Activated T-helper 1 cell treated with anti-CD3 and anti-CD28 coated beads, Interleukin-12 subunit alpha, Interleukin-12 subunit beta, Interleukin-2, Interleukin-4 antibody, amounts not matched to agents 30 ng/mL and 10 ng/mL and 1 ng/mL, durations not matched to agents 14 hours and 24 hours and 36 hours (primary cell): ENCODE results near the gene MYBL2. TPM values are rescaled to one million over a fixed set of nuclear protein-coding genes. Genes with fewer than 3 reads are reported as not detected.

ENCODE experiments used
- DNase-seq: peaks from one replicate; pipeline ENCODE4 v3.0.0; 2021; ENCODE audit warnings: low spot score
- H3K27ac Mint-ChIP-seq: one replicate; pipeline ENCODE4 v1.8.0; 2021; ENCODE audit warnings: mild to moderate bottlenecking, mixed read lengths
- H3K27me3 Mint-ChIP-seq: one replicate; pipeline ENCODE4 v1.8.0; 2022; ENCODE audit warnings: mild to moderate bottlenecking, moderate library complexity, mixed read lengths; ENCODE audit not compliant: insufficient read depth
- H3K36me3 Mint-ChIP-seq: one replicate; pipeline ENCODE4 v1.8.0; 2021; ENCODE audit warnings: low read depth, mixed read lengths
- H3K4me1 Mint-ChIP-seq: one replicate; pipeline ENCODE4 v1.8.0; 2021; ENCODE audit warnings: low read depth, mixed read lengths
- H3K4me3 Mint-ChIP-seq: one replicate; pipeline ENCODE4 v1.8.0; 2021; ENCODE audit warnings: mild to moderate bottlenecking, moderate library complexity, mixed read lengths
- H3K9me3 Mint-ChIP-seq: one replicate; pipeline ENCODE4 v1.8.0; 2021; ENCODE audit warnings: mixed read lengths
- intact Hi-C: fragments of 100-400 bp; cut with micrococcal nuclease; formaldehyde crosslinking; loops from one replicate; pipeline ENCODE4 v1.15.1; 2024
- total RNA-seq: library from RNA; stranded (reverse); gene quantifications from 2 replicates; pipeline ENCODE4 v1.2.3, GENCODE V29; 2022

Gene MYBL2
- total RNA-seq, 1 donor from 2014 or later, result 95.5 TPM

DNA sequence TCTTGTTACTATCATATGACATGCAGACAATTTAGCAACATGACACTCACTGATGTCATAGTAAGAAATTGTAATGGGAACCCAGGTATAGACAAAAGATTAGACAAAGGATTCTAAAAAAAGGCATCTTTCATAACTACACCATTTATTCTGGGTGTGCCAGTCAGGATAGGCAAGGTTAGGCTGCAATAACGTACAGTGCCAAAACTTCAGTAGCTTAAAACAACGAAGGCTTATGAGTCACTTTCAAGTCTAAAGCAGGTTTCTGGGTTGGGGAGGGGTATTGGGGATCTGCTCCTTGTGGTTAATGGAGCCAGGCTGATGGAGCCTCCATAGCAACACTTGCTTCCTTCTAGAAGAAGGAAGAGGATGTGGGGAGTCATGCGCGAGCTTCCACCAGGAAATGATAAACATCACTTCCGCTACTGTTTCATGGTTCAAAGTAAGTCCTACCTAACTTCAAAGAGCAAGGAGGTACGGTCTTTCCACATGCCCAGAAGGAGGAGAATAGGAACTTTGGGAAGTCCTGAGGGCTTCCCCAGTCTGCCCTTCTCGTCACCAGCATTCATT, 61.9 kb downstream of the MYBL2 start:
- Mint-ChIP-seq H3K9me3 (peaks cover 12% of the 10 kb centered on the region), H3K27ac (peak overlapping the region; percentile 24), H3K4me1 (peaks cover 28% of the 10 kb centered on the region), H3K4me3 (no peak overlapping the region), H3K36me3 (peaks cover 1% of the 10 kb centered on the region), H3K27me3 (no peaks in the 10 kb centered on the region)
- intact Hi-C loops, result no loop called here
- no peak for DNase-seq

DNA sequence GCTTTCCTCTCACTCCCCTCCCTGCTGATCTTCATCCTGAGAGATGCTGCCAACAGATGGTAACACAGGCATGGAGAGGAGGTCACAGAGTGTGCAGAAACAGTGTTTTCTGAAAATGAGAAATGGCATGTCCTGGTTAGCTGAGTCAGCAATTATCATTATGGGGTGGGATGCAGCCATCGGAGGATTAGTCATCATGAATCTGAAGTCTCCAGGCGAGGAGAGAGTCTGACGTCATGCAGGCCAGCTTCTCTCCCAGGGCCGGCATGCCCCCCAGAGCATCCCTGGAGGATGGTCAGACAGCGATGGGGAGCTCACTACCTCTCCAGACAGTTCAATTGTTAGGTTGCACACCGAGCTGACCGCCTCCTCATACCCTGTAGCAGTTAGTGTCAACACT, 64.6 kb downstream of the MYBL2 start:
- Mint-ChIP-seq H3K27me3 (no peaks in the 10 kb centered on the region), H3K36me3 (peaks cover 3% of the 10 kb centered on the region), H3K4me3 (no peak overlapping the region), H3K27ac (no peak overlapping the region), H3K4me1 (peaks cover 37% of the 10 kb centered on the region), H3K9me3 (peaks cover 12% of the 10 kb centered on the region)
- DNase-seq, result no peak
- intact Hi-C loops, result no loop called here

- Mint-ChIP-seq H3K27me3 (no peaks in the 10 kb centered on the region), H3K36me3 (peaks cover 3% of the 10 kb centered on the region), H3K4me3 (no peak overlapping the region), H3K27ac (no peak overlapping the region), H3K9me3 (peaks cover 12% of the 10 kb centered on the region), H3K4me1 (peaks cover 42% of the 10 kb centered on the region)
- DNase-seq, result no peak
- intact Hi-C loops, result no loop called here
Observed at GRCh38 chr20:43731927-43732326, 65.0 kb downstream of the MYBL2 start.

GRCh38 chr20:43736588-43737158, 69.8 kb downstream of the MYBL2 start:
- no peaks in the 10 kb centered on the region for H3K27me3 Mint-ChIP-seq
- H3K9me3 Mint-ChIP-seq, result no peaks in the 10 kb centered on the region
- peaks cover 1% of the 10 kb centered on the region for H3K36me3 Mint-ChIP-seq
- intact Hi-C loops, result loop anchor here (1.0 kb wide), 2 partner anchors 14 to 15 kb away; no protein-coding TSS in a partner anchor
- H3K4me1 Mint-ChIP-seq, result peaks cover 44% of the 10 kb centered on the region
- no peak overlapping the region for H3K4me3 Mint-ChIP-seq
- DNase-seq, result peak; percentile 53
- peak overlapping the region; percentile 73 for H3K27ac Mint-ChIP-seq

- no peaks in the 10 kb centered on the region for H3K9me3 Mint-ChIP-seq
- intact Hi-C loops, result no loop called here
Observed at GRCh38 chr20:43737925-43738324, 71.0 kb downstream of the MYBL2 start.

DNA sequence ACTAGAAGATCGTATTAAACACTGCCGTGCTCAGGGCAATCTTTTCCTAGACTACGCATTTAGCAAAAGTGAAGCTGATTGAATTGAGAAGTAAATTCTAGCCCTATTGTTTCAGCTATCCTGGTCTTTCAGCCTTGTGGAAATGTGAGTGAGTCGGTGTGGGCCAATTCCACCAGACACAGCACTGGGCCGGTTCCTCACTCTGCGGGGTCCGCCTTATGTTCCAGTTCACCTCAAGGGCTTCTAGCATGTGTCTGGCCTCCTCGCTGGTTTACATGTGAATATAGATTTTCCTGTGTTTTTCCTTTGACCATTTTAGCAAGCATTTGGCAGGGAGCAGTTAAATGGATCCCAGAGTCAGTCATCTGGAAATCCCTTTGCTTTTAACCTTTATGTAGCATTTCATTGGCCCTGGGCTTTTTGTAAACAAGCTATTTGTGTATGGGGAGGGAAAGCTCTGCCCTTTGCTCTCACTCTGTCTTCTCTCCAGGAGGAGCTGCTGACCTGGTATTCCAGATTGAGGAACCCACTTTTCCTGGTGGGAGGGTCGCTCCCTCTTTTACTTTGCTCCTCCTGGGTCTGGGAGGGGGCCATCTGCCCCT, 72.3 kb downstream of the MYBL2 start:
- Mint-ChIP-seq H3K4me3 (no peak overlapping the region), H3K27me3 (no peaks in the 10 kb centered on the region), H3K27ac (no peak overlapping the region), H3K9me3 (no peaks in the 10 kb centered on the region), H3K4me1 (peaks cover 39% of the 10 kb centered on the region), H3K36me3 (peaks cover 1% of the 10 kb centered on the region)
- intact Hi-C loops, result no loop called here
- no peak for DNase-seq

More at GRCh38 chr20:43737925-43738324, 71.0 kb downstream of the MYBL2 start:
- no peak overlapping the region for H3K27ac Mint-ChIP-seq
- H3K4me3 Mint-ChIP-seq, result no peak overlapping the region
- peaks cover 50% of the 10 kb centered on the region for H3K4me1 Mint-ChIP-seq
- no peak for DNase-seq
- H3K36me3 Mint-ChIP-seq, result peaks cover 1% of the 10 kb centered on the region
- H3K27me3 Mint-ChIP-seq, result no peaks in the 10 kb centered on the region

- intact Hi-C loops, result no loop called here
- H3K27me3 Mint-ChIP-seq, result no peaks in the 10 kb centered on the region
- no peak overlapping the region for H3K4me3 Mint-ChIP-seq
- H3K27ac Mint-ChIP-seq, result no peak overlapping the region
- H3K36me3 Mint-ChIP-seq, result no peaks in the 10 kb centered on the region
- no peak for DNase-seq
- peaks cover 34% of the 10 kb centered on the region for H3K4me1 Mint-ChIP-seq
- no peaks in the 10 kb centered on the region for H3K9me3 Mint-ChIP-seq
Observed at GRCh38 chr20:43740642-43741041, 73.7 kb downstream of the MYBL2 start.

- no peak overlapping the region for H3K4me3 Mint-ChIP-seq
- H3K9me3 Mint-ChIP-seq, result no peaks in the 10 kb centered on the region
- H3K36me3 Mint-ChIP-seq, result no peaks in the 10 kb centered on the region
- peaks cover 21% of the 10 kb centered on the region for H3K4me1 Mint-ChIP-seq
- no peak for DNase-seq
- intact Hi-C loops, result no loop called here
- no peaks in the 10 kb centered on the region for H3K27me3 Mint-ChIP-seq
- peak overlapping the region; percentile 4 for H3K27ac Mint-ChIP-seq
Observed at GRCh38 chr20:43744151-43744611, 77.3 kb downstream of the MYBL2 start.

DNA sequence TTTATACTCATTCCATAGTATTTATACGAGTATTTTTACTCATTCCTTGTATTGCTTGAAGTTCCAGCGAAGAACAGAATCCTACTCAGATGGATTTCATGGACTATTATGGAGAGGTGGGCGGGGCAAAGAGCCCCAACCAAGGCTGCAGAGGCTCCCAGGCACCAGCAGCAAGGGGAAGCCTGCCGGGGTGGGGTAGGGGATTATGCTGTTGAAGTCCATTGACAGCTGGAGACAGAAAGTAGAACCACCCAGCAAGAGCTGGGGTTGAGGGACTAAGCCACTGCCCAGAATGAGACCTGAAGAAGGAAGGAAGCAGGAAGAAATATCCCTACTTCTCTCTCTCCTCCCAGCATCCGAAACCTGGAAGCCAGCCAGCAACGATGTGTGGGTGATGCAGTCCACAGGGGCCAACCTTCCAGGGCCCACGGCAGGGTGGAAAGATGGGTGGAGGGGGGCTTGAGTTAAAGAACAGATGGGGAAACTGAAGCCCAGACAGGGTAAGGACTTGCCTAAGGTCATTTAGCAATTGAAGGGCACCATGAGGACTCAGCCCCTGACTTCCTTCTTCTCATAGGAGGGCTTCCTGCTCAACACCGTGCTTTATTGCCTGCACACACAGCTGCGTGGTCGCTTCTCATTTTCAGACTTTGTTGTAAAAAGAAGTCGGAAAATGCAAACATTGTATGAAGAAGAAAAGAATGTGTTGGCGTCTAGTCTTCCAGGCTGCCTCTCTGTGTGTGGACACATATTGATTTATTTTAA, 78.2 kb downstream of the MYBL2 start:
- H3K4me1 Mint-ChIP-seq, result peaks cover 23% of the 10 kb centered on the region
- no peaks in the 10 kb centered on the region for H3K27me3 Mint-ChIP-seq
- no peak overlapping the region for H3K27ac Mint-ChIP-seq
- H3K36me3 Mint-ChIP-seq, result no peaks in the 10 kb centered on the region
- DNase-seq, result no peak
- no peak overlapping the region for H3K4me3 Mint-ChIP-seq
- intact Hi-C loops, result no loop called here
- H3K9me3 Mint-ChIP-seq, result no peaks in the 10 kb centered on the region

DNA sequence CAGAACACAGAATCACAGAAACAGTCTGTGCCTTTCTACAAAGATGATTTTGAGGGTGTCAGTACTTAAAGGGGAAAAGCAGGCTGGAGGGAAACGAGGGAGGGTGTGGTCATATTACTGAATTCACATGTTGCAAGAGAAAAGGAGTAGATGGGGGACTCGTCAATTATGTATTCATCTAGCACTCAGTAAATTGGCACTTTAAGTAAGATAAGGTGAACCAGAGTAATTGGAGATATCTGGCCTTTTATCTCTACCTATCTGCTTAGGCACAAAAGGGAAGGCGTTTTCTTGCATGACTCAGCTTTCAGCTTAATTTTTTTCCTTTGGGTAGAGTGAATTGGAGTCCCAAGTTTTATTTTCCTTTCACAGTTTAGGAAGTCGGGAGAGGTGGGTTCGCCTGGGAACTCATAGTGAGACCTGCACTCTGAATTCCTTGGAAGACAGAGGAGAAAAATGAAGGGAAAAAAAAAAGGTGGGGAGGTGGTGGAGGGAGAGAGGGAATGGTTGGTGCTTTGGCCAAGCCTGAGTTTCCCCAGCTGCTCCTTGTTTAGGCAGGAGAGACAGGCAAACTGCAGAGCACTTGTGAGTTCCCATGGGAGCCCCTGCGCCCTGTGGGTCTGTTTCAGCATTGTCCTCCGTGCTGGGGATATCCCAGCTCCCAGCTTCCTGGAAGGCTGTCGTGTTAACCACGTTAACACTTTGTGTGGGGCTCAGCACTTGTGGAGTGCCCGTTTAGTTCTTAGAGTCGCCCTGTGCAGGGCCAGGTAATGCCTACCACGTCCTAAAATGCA, 79.6 kb downstream of the MYBL2 start:
- intact Hi-C loops, result no loop called here
- H3K27ac Mint-ChIP-seq, result peak overlapping the region; percentile 52

GRCh38 chr20:43748274-43748673, 81.4 kb downstream of the MYBL2 start:
- no peak overlapping the region for H3K27ac Mint-ChIP-seq
- H3K4me3 Mint-ChIP-seq, result no peak overlapping the region
- intact Hi-C loops, result no loop called here
- H3K9me3 Mint-ChIP-seq, result no peaks in the 10 kb centered on the region
- H3K27me3 Mint-ChIP-seq, result no peaks in the 10 kb centered on the region
- peaks cover 6% of the 10 kb centered on the region for H3K36me3 Mint-ChIP-seq
- DNase-seq, result no peak
- H3K4me1 Mint-ChIP-seq, result peaks cover 43% of the 10 kb centered on the region

More for the DNA sequence above, 79.6 kb downstream of the MYBL2 start:
- Mint-ChIP-seq H3K36me3 (peaks cover 1% of the 10 kb centered on the region), H3K27me3 (no peaks in the 10 kb centered on the region), H3K4me3 (no peak overlapping the region), H3K9me3 (no peaks in the 10 kb centered on the region), H3K4me1 (peaks cover 37% of the 10 kb centered on the region)
- no peak for DNase-seq

DNA sequence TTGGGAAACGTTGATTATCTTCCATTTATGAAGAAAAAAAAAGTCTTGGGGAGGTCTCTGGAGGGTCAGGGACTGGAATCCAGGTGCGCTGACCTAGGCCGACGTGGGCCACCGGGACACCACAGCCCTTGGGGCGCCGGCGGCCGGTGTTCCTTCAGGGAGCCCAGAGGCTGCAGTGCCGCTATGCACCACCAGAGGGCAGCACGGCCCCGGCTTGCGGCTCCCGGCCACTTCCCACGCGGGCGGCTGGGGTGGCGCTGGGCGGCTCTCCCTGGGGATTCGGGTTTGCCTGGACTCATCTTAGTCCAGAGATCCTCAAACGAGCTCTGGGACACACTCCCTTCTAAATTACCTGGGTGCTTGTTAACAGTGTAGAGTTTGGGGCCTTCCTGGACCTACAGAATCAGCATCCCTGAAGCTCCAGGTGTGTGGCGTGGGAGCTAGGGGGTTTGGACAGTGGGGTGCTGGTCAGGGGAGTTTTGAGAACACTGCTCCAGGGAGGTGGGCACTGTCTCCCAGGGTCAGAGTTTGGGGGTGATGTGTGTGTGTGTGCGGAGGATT, 82.9 kb downstream of the MYBL2 start:
- Mint-ChIP-seq H3K4me3 (no peak overlapping the region), H3K36me3 (peaks cover 10% of the 10 kb centered on the region), H3K9me3 (peaks cover 12% of the 10 kb centered on the region), H3K4me1 (peaks cover 43% of the 10 kb centered on the region), H3K27me3 (no peaks in the 10 kb centered on the region), H3K27ac (peak overlapping the region; percentile 87)
- intact Hi-C loops, result loop anchor here (1.0 to 2.0 kb wide), 5 partner anchors 159 to 449 kb away; partner anchors contain the start of gene IFT52
- DNase-seq, result peak; percentile 75
